GM18870 (cell line): Measurements from ENCODE around the gene PRDM4.
"Not testable (repeated sequence)": the region's sequence is repeated elsewhere in the genome, so short reads cannot be mapped to it uniquely, and the experiment has no call there.

Experiments used
- ATAC-seq: cut with Tn5 transposase; IDR thresholded peaks from one replicate; pipeline ENCODE4 v1.9.1; 2021; ENCODE audit warnings: moderate library complexity; ENCODE audit not compliant: unreplicated experiment

PRDM4 gene

DNA sequence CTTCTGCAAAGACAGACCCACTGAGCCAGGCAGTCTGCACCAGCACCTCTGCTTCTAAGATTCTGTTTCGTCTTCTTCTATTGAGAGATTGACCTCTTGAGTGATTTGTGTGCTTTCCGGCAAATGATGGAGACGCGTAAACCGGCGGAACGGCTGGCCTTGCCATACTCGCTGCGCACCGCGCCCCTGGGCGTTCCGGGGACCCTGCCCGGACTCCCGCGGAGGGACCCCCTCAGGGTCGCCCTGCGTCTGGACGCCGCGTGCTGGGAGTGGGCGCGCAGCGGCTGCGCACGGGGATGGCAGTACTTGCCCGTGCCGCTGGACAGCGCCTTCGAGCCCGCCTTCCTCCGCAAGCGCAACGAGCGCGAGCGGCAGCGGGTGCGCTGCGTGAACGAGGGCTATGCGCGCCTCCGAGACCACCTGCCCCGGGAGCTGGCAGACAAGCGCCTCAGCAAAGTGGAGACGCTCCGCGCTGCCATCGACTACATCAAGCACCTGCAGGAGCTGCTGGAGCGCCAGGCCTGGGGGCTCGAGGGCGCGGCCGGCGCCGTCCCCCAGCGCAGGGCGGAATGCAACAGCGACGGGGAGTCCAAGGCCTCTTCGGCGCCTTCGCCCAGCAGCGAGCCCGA is 14.3 kb upstream of the PRDM4 start:
- no peak for ATAC-seq

DNA sequence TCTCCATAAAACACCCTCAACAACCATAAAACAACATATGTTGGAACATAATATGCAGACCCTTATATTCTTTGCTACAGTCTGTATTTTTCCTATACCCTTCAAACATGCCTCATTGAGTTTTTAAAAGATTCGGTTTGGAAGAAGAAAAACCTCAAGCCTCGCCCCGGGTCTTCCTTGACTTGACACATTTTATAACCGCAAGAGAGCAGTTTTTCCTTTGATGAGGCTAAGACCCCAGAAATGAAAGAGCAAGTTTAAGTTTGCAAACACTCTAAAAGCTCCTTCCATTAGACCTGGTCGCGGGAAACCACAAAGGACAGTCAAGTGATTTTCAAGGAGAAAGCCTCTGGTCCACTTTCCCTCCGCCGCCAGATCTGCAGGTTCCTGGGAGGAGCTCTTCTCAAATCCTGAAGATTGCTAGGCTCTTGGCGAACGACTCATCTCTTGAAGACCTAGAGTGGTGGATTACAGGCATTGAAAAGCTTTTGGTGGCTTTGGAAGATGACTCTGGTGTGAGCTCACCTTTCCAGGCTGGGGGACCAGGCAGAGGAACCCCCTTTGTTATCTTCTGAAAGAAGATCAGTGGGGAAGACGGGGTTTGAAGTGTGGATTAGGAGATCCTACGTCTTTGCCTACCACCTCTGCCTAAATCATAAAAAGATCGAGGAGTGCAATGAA is 13.6 kb upstream of the PRDM4 start, which contains the start of gene ASCL4:
Gene ASCL4, plus strand, starts transcription at position 356 of the 681 bp plus-strand sequence. CDS start 515 bp downstream, outside the sequence.
- no peak for ATAC-seq

DNA sequence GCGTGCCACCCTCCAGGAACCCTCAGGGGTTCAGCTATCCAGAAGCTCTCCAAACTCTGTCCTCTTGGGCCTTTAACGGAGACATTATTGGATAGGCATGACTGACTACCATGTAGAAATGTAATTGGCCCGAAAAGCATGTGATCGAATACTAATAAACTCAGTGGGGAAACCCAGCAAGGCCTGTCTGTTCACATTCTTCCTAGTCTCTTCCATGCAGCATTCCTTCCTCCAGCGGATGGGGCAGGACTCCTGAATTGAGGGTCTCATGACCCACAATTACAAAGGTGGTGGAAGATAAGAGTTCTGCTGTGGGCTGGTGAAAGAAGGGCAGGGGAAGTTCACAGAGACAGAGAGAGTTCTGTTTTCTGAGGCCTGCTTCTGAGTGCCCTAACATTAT is 6.5 kb upstream of the PRDM4 start:
- ATAC-seq = no peak

- ATAC-seq = no peak
Measured at GRCh38 chr12:107765316-107765715, 4.4 kb upstream of the PRDM4 start.

GRCh38 chr12:107764626-107765025 is 3.7 kb upstream of the PRDM4 start:
- ATAC-seq = no peak

- ATAC-seq = no peak
Measured at GRCh38 chr12:107762874-107763273, 1.9 kb upstream of the PRDM4 start.

- ATAC-seq = no peak
Measured at GRCh38 chr12:107761502-107761904, 566 bp upstream of the PRDM4 start.

- ATAC-seq = peak; percentile 6
Measured at GRCh38 chr12:107760207-107760808, 629 bp downstream of the PRDM4 start.

- no peak for ATAC-seq
Measured at GRCh38 chr12:107759410-107759809, 1.5 kb downstream of the PRDM4 start.

DNA sequence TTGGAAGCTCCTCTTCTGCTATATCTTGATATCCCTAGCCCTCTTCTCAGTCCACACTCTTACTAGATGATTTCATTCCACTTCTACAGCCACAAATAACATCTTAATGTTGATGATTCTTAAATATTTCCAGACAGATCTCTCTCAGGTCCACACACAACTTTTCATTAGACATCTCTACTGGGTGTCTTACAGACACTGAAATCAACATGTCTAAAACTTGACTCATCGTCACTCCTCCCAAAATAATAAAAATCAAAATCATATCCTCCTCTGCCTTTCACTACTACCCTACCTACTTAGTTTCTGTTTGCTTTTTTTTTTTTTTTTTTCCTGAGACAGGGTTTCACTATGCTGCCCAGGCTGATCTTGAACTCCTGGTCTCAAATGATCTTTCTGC is 11.9 kb downstream of the PRDM4 start:
- ATAC-seq = no peak

DNA sequence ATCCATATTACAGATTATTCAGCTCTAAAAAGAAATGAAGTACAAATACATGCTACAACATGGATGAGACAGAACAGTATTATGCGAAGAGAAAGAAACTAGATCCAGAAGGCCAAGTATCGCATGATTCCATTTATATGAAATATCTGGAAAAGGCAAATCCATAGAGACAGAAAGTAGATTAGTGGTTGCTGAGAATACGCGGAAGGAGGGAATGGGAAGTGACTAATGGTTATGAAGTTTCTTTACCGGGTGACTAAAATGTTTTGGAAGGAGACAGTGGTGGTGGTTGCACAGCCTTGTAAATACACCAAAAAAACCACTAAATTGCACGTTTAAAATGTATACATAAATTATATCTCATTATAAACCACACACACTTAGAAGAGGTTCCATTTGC is 12.5 kb downstream of the PRDM4 start:
- no peak for ATAC-seq

GRCh38 chr12:107736914-107737313 is 24.0 kb downstream of the PRDM4 start:
- ATAC-seq = peak; percentile 76

GRCh38 chr12:107735763-107736162 is 25.2 kb downstream of the PRDM4 start:
- no peak for ATAC-seq

GRCh38 chr12:107734139-107734538 is 26.8 kb downstream of the PRDM4 start:
- no peak for ATAC-seq

- no peak for ATAC-seq
Measured at GRCh38 chr12:107732365-107732764, 28.6 kb downstream of the PRDM4 start.

- no peak for ATAC-seq
Measured at GRCh38 chr12:107731366-107731765, 29.6 kb downstream of the PRDM4 start.

- no peak for ATAC-seq
Measured at GRCh38 chr12:107730618-107731341, 30.2 kb downstream of the PRDM4 start.

DNA sequence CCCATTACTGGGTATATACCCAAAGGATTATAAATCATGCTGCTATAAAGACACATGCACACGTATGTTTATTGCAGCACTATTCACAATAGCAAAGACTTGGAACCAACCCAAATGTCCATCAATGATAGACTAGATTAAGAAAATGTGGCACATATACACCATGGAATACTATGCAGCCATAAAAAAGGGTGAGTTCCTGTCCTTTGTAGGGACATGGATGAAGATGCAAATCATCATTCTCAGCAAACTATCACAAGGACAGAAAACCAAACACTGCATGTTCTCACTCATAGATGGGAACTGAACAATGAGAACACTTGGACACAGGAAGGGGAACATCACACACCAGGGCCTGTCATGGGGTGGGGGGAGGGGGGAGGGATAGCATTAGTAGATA is 33.2 kb downstream of the PRDM4 start:
- ATAC-seq = not testable (repeated sequence)

DNA sequence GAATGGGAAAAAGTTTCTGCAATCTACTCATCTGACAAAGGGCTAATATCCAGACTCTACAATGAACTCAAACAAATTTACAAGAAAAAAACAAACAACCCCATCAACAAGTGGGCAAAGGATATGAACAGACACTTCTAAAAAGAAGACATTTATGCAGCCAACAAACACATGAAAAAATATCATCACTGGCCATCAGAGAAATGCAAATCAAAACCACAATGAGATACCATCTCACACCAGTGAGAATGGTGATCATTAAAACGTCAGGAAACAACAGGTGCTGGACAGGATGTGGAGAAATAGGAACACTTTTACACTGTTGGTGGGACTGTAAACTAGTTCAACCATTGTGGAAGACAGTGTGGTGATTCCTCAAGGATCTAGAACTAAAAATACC is 33.6 kb downstream of the PRDM4 start:
- not testable (repeated sequence) for ATAC-seq

- no peak for ATAC-seq
Measured at GRCh38 chr12:107718606-107719005, 42.3 kb downstream of the PRDM4 start.

DNA sequence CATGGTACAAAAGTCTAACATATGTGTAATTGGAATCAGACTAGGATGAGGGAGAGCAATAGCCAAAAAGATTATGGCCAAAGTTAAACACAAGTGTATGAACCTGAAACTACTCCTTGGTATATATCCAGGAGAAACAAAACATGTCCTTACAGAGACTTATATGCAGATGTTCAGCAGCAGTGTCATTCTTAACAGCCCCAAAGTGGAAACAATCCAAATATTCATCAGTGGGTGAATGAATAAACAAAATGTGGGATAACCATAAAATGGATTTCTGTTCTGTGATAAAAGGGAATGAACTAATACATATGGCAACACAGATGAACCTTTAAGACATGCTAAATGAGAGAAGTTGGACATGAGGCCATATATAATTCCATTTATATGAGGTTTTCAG is 45.2 kb downstream of the PRDM4 start:
- ATAC-seq = no peak

GRCh38 chr12:107705522-107705921 is 55.4 kb downstream of the PRDM4 start:
- ATAC-seq = not testable (repeated sequence)
